H1 (cell line): ENCODE results near the gene IRX4. TPM values are rescaled to one million over a fixed set of nuclear protein-coding genes. Genes with fewer than 3 reads are reported as not detected.

Experiments
- CTCF ChIA-PET: fragments of 300-600 bp; sonication (Branson Sonifier 250); formaldehyde crosslinking; loops from one replicate; lab custom pipeline; 2021; ENCODE audit not compliant: partially characterized antibody; lab: Charles Lee
- POLR2A ChIA-PET: fragments of 300-600 bp; sonication (Branson Sonifier 250); formaldehyde crosslinking; loops from one replicate; lab custom pipeline; 2021; ENCODE audit warnings: inconsistent platforms; ENCODE audit not compliant: partially characterized antibody; lab: Charles Lee
- DNase-seq, 2 experiments: peaks; one replicate each; pipeline versions ENCODE4 v3.0.0 to v3.0.0-alpha.2; 2010 to 2022; ENCODE audit warnings: low spot score in 2 of 2, low read depth in 1 of 2, mixed read lengths in 1 of 2
- FAIRE-seq: peaks from 2 replicates; lab custom pipeline; 2011; peaks lifted over from hg19 to GRCh38; lab: Jason Lieb, UNC
- H2AFZ ChIP-seq: 2 replicates; pipeline ENCODE4 v1.8.1; 2012; ENCODE audit warnings: low read length, inconsistent platforms
- H2AK5ac ChIP-seq: 2 replicates; pipeline ENCODE4 v1.6.1; 2013; ENCODE audit warnings: low read depth, low read length
- H2BK120ac ChIP-seq: replicated peaks from 2 replicates; pipeline ENCODE3; 2013; ENCODE audit warnings: low read depth, low read length, inconsistent platforms
- H2BK12ac ChIP-seq: 2 replicates; pipeline ENCODE4 v1.6.1; 2013; ENCODE audit warnings: low read depth, low read length
- H2BK15ac ChIP-seq: 2 replicates; pipeline ENCODE4 v1.6.1; 2013; ENCODE audit warnings: low read length
- H2BK20ac ChIP-seq: 2 replicates; pipeline ENCODE4 v1.6.1; 2013; ENCODE audit warnings: low read length
- H2BK5ac ChIP-seq: 2 replicates; pipeline ENCODE4 v1.6.1; 2013; ENCODE audit warnings: low read depth, low read length
- H3K14ac ChIP-seq: 2 replicates; pipeline ENCODE4 v1.6.1; 2013; ENCODE audit warnings: inconsistent platforms; ENCODE audit not compliant: insufficient read length
- H3K18ac ChIP-seq: 2 replicates; pipeline ENCODE4 v1.6.1; 2013; ENCODE audit warnings: low read length; ENCODE audit errors: extremely low read depth
- H3K23ac ChIP-seq: 2 replicates; pipeline ENCODE4 v1.6.1; 2013; ENCODE audit warnings: inconsistent platforms; ENCODE audit not compliant: insufficient read length
- H3K23me2 ChIP-seq: 2 replicates; pipeline ENCODE4 v1.6.1; 2013; ENCODE audit warnings: low read depth, low read length
- H3K27ac ChIP-seq: 2 replicates; pipeline ENCODE4 v1.6.1; 2011; ENCODE audit warnings: low read depth, low read length, inconsistent platforms
- H3K27me3 ChIP-seq, 4 experiments: replicated peaks in 1 of 4; 1 replicate in 1 of 4; 2 replicates in 3 of 4; pipeline versions ENCODE4 v1.6.1 to v1.8.1; 2011 to 2013; ENCODE audit warnings: low read length in 3 of 4, mild to moderate bottlenecking in 3 of 4, inconsistent platforms in 2 of 4, mixed read lengths in 2 of 4, moderate library complexity in 1 of 4; ENCODE audit not compliant: control insufficient read depth in 3 of 4, insufficient read depth in 3 of 4; ENCODE audit errors: extremely low read depth in 1 of 4
- H3K36me3 ChIP-seq, 4 experiments: 2 replicates each; pipeline versions ENCODE4 v1.6.1 to v1.8.1; 2011 to 2013; ENCODE audit warnings: mild to moderate bottlenecking in 4 of 4, low read length in 3 of 4, moderate library complexity in 2 of 4, control low read depth in 1 of 4, inconsistent platforms in 1 of 4; ENCODE audit not compliant: insufficient read depth in 4 of 4, control insufficient read depth in 2 of 4
- H3K4ac ChIP-seq: replicated peaks from 2 replicates; pipeline ENCODE3; 2013; ENCODE audit warnings: low read length, low read depth, mixed read lengths, inconsistent platforms; ENCODE audit not compliant: insufficient read length
- H3K4me1 ChIP-seq, 4 experiments: replicated peaks in 1 of 4; 1 replicate in 1 of 4; 2 replicates in 3 of 4; pipeline versions ENCODE4 v1.6.1 to v1.8.1; 2011 to 2013; ENCODE audit warnings: low read length in 3 of 4, inconsistent platforms in 2 of 4, mixed read lengths in 1 of 4; ENCODE audit not compliant: insufficient read depth in 4 of 4, control insufficient read depth in 3 of 4
- H3K4me2 ChIP-seq, 2 experiments: 2 replicates each; pipeline versions ENCODE4 v1.6.1 to v1.8.1; 2011 to 2013; ENCODE audit warnings: low read depth in 2 of 2, low read length in 2 of 2, control low read depth in 1 of 2, inconsistent platforms in 1 of 2, mild to moderate bottlenecking in 1 of 2; ENCODE audit not compliant: insufficient read depth in 1 of 2
- H3K4me3 ChIP-seq, 4 experiments: fragments of 200-600, 300-600 bp in 1 of 4; sonication (generic), shearing (Covaris generic), sonication (Bioruptor Twin) in 1 of 4; 2 replicates each; pipeline versions ENCODE4 v1.5.1 to v1.8.1; 2011 to 2016; ENCODE audit warnings: low read length in 4 of 4, low read depth in 3 of 4, control low read depth in 2 of 4, inconsistent platforms in 2 of 4, mild to moderate bottlenecking in 2 of 4, mixed read lengths in 1 of 4, moderate library complexity in 1 of 4; ENCODE audit not compliant: insufficient read depth in 2 of 4; ENCODE audit errors: extremely low read depth in 1 of 4
- H3K56ac ChIP-seq: replicated peaks from 2 replicates; pipeline ENCODE3; 2013; ENCODE audit warnings: low read depth, mild to moderate bottlenecking, mixed read lengths, low read length, inconsistent platforms; ENCODE audit not compliant: insufficient read length
- H3K79me1 ChIP-seq: 2 replicates; pipeline ENCODE4 v1.6.1; 2013; ENCODE audit warnings: low read depth, low read length, control low read depth
- H3K79me2 ChIP-seq, 2 experiments: 2 replicates each; pipeline versions ENCODE4 v1.6.1 to v1.8.1; 2012 to 2013; ENCODE audit warnings: low read length in 2 of 2, mild to moderate bottlenecking in 2 of 2, inconsistent platforms in 1 of 2; ENCODE audit not compliant: insufficient read depth in 2 of 2, control insufficient read depth in 1 of 2
- H3K9ac ChIP-seq, 4 experiments: replicated peaks in 1 of 4; 1 replicate in 1 of 4; 2 replicates in 3 of 4; pipeline versions ENCODE4 v1.6.1 to v1.8.1; 2011 to 2013; ENCODE audit warnings: low read depth in 3 of 4, low read length in 3 of 4, control low read depth in 2 of 4, mild to moderate bottlenecking in 2 of 4, moderate library complexity in 2 of 4, inconsistent platforms in 1 of 4; ENCODE audit errors: extremely low read depth in 1 of 4
- H3K9me3 ChIP-seq, 2 experiments: 2 replicates each; pipeline versions ENCODE4 v1.6.1 to v1.8.1; 2012 to 2013; ENCODE audit warnings: mild to moderate bottlenecking in 2 of 2, moderate library complexity in 2 of 2, control low read depth in 1 of 2, inconsistent platforms in 1 of 2, low read depth in 1 of 2, low read length in 1 of 2, mixed read lengths in 1 of 2; ENCODE audit not compliant: insufficient read depth in 2 of 2
- H4K20me1 ChIP-seq, 2 experiments: replicated peaks in 1 of 2; 2 replicates each; pipeline versions ENCODE3 to v1.8.1; 2011 to 2013; ENCODE audit warnings: inconsistent platforms in 2 of 2, low read length in 2 of 2, mild to moderate bottlenecking in 1 of 2; ENCODE audit not compliant: insufficient read depth in 2 of 2, control insufficient read depth in 1 of 2
- H4K5ac ChIP-seq: 2 replicates; pipeline ENCODE4 v1.6.1; 2013; ENCODE audit warnings: low read length, low read depth, mixed read lengths, inconsistent platforms; ENCODE audit not compliant: insufficient read length
- H4K8ac ChIP-seq: 2 replicates; pipeline ENCODE4 v1.8.0; 2013; ENCODE audit warnings: mild to moderate bottlenecking, moderate library complexity, low read length, inconsistent platforms; ENCODE audit not compliant: insufficient read depth; ENCODE audit errors: extremely low read depth
- H4K91ac ChIP-seq: replicated peaks from 2 replicates; pipeline ENCODE3; 2013; ENCODE audit warnings: low read length, mixed read lengths, inconsistent platforms; ENCODE audit not compliant: insufficient read length
- ASH2L ChIP-seq: fragments of 200-600, 300-600 bp; sonication (generic); IDR thresholded peaks from one replicate; pipeline ENCODE4 v1.7.1; 2017; ENCODE audit warnings: low read length
- CHD1 ChIP-seq: IDR thresholded peaks from 2 replicates; pipeline ENCODE4 v1.6.1; 2012; ENCODE audit warnings: low read depth, low read length, improper control_type of control experiment
- CREB1 ChIP-seq: IDR thresholded peaks from 2 replicates; pipeline ENCODE4 v1.6.1; 2012; ENCODE audit warnings: inconsistent platforms
- CTBP2 ChIP-seq: IDR thresholded peaks from 2 replicates; pipeline ENCODE4 v1.7.0; 2011; ENCODE audit warnings: borderline replicate concordance, mild to moderate bottlenecking, moderate library complexity, mixed read lengths, low read length; ENCODE audit not compliant: insufficient read depth, insufficient read length
- GABPA ChIP-seq: IDR thresholded peaks from 2 replicates; pipeline ENCODE4 v1.6.1; 2011; ENCODE audit warnings: mild to moderate bottlenecking, low read length, moderate library complexity, borderline replicate concordance; ENCODE audit not compliant: insufficient read depth
- JUND ChIP-seq: IDR thresholded peaks from 2 replicates; pipeline ENCODE4 v1.6.1; 2011; ENCODE audit warnings: mild to moderate bottlenecking, improper control_type of control experiment, low read length
- POLR2AphosphoS5 ChIP-seq: IDR thresholded peaks from 2 replicates; pipeline ENCODE4 v1.6.1; 2011; ENCODE audit warnings: low read depth, low read length
- SIX5 ChIP-seq: IDR thresholded peaks from 2 replicates; pipeline ENCODE4 v1.6.1; 2011; ENCODE audit warnings: mild to moderate bottlenecking, low read depth, low read length
- SUZ12 ChIP-seq: fragments of 200-600 bp; sonication (generic); IDR thresholded peaks from 2 replicates; pipeline ENCODE4 v1.6.1; 2012; ENCODE audit warnings: mild to moderate bottlenecking, inconsistent platforms, low read length, moderate library complexity, mixed read lengths
- TCF12 ChIP-seq: IDR thresholded peaks from 2 replicates; pipeline ENCODE4 v1.6.1; 2011; ENCODE audit warnings: low read depth, mild to moderate bottlenecking, low read length
- USF2 ChIP-seq: IDR thresholded peaks from 2 replicates; pipeline ENCODE4 v1.6.1; 2011; ENCODE audit warnings: low read length, improper control_type of control experiment
- WGBS, 2 experiments: shearing (Covaris generic) in 1 of 2; methylation state at CpG; one replicate each; pipeline versions ENCODE4 v1.1.6 to v1.1.7; 2013 to 2015; ENCODE audit warnings: low lambda C conversion rate in 2 of 2, mixed read lengths in 2 of 2, inconsistent platforms in 1 of 2, low coverage in 1 of 2, missing lambda C conversion rate in 1 of 2; ENCODE audit not compliant: insufficient replicate concordance in 2 of 2, insufficient coverage in 1 of 2, insufficient read length in 1 of 2; ENCODE audit errors: extremely low coverage in 1 of 2, missing lambda C conversion rate in 1 of 2; 5-methylcytosine and 5-hydroxymethylcytosine counted together
- polyA plus RNA-seq, 7 experiments: library from polyadenylated mRNA; depleted of rRNA in 3 of 7; stranded (reverse) in 5 of 7; unstranded in 2 of 7; fragments of >200 nt in 5 of 7; fragments of 200-250 nt in 2 of 7; gene quantifications; 1 replicate in 5 of 7; 2 replicates in 1 of 7; 4 replicates in 1 of 7; pipeline versions ENCODE4 v1.2.1 to v1.2.3, GENCODE V29; 2011 to 2013; ENCODE audit warnings: missing spikeins in 2 of 7, mixed read lengths in 2 of 7
- total RNA-seq: library from RNA; stranded (reverse); fragmentation: NEBNext Ultra II Directional; extraction: Animal tissue kit (Norgen Biotek cat#: 25700); gene quantifications from 2 replicates; pipeline ENCODE4 v1.2.1, GENCODE V29; 2021

Gene IRX4
- total and polyA plus RNA-seq, 2 of the 8 experiments (the other 6 are each of a cell fraction or from before 2014, with no cell fraction given): 0.45 to 1.2 TPM

- peak overlapping the region; percentile 19; the same call in 1 of the 2 replicates for H2AK5ac ChIP-seq
- no peaks in the 10 kb centered on the region for H3K79me1 ChIP-seq
- FAIRE-seq: no peak
- peaks cover 10 to 85% (median 62%) of the 10 kb centered on the region in 4 experiments for H3K27me3 ChIP-seq
- no peak overlapping the region for H2BK120ac ChIP-seq
- no peaks in the 10 kb centered on the region for H3K79me2 ChIP-seq
- peak overlapping the region; percentile 46 for H3K4ac ChIP-seq
- WGBS, 2 experiments: 5% methylated on average over 22 of the region's 34 CpGs; no CpG with 5 or more reads in 1 of the 2 experiments
- no peak overlapping the region for H4K5ac ChIP-seq
- peak overlapping the region; percentile 89 to 96 for H3K4me2 ChIP-seq
- H2BK12ac ChIP-seq: peak overlapping the region; percentile 44; the same call in 1 of the 2 replicates
- peaks cover 6% of the 10 kb centered on the region; the same call in 1 of the 2 replicates for H3K23me2 ChIP-seq
- no peaks in the 10 kb centered on the region for H3K9me3 ChIP-seq
- peak overlapping the region; percentile 81; the same call in 1 of the 2 replicates for H4K8ac ChIP-seq
- H3K4me1 ChIP-seq: peaks cover 0 to 15% (median 10%) of the 10 kb centered on the region in 4 experiments; a peak in 5 of 7 replicates
- H3K4me3 ChIP-seq: peak overlapping the region; percentile 28 to 57 (median 46)
- no peak overlapping the region for H3K56ac ChIP-seq
- H3K27ac ChIP-seq: no peak overlapping the region
- peak overlapping the region; percentile 65; the same call in 1 of the 2 replicates for H2BK15ac ChIP-seq
- ChIA-PET POLR2A (interaction anchor here (1.1 kb wide), 1 partner anchor 26 kb away, joined by 3 read pairs; no protein-coding TSS in a partner anchor), CTCF (interaction anchor here (1.2 to 1.4 kb wide), 2 partner anchors 10 to 24 kb away, joined by 3 to 4 read pairs; no protein-coding TSS in a partner anchor)
- H3K9ac ChIP-seq: peak overlapping the region in 2 of 4 experiments; percentile 16 to 20; a peak in 2 of 7 replicates
- H4K20me1 ChIP-seq: peaks cover 0 to 2% of the 10 kb centered on the region in 2 experiments
- peak overlapping the region; percentile 82 for H4K91ac ChIP-seq
- no peak overlapping the region for H3K14ac ChIP-seq
- H3K23ac ChIP-seq: no peak overlapping the region
- H2AFZ ChIP-seq: 0 out of 2 replicates have a peak overlapping the region, but pooled peaks have one; percentile 2
- H3K36me3 ChIP-seq: no peaks in the 10 kb centered on the region
- H2BK5ac ChIP-seq: no peak overlapping the region
- H2BK20ac ChIP-seq: peak overlapping the region; percentile 51
- DNase-seq: peak in 1 of 2 experiments; percentile 75
- peak overlapping the region; percentile 60 for H3K18ac ChIP-seq
- TF ChIP-seq CREB1 (peak; percentile 9; the same call in 1 of the 2 replicates), ASH2L (peak; percentile 32), JUND (no peak), CTBP2 (peak; percentile 66), GABPA (peak; percentile 24; the same call in 1 of the 2 replicates), CHD1 (no peak), POLR2AphosphoS5 (no peak), USF2 (no peak), TCF12 (0 out of 2 replicates have a peak, but pooled peaks have one; percentile 61), SIX5 (no peak), SUZ12 (peak; percentile 66; the same call in 1 of the 2 replicates)
Measured at GRCh38 chr5:1851290-1851934, 31.3 kb downstream of the IRX4 start.
